Measurements from ENCODE around the gene TMEM120B.

Gene TMEM120B

DNA sequence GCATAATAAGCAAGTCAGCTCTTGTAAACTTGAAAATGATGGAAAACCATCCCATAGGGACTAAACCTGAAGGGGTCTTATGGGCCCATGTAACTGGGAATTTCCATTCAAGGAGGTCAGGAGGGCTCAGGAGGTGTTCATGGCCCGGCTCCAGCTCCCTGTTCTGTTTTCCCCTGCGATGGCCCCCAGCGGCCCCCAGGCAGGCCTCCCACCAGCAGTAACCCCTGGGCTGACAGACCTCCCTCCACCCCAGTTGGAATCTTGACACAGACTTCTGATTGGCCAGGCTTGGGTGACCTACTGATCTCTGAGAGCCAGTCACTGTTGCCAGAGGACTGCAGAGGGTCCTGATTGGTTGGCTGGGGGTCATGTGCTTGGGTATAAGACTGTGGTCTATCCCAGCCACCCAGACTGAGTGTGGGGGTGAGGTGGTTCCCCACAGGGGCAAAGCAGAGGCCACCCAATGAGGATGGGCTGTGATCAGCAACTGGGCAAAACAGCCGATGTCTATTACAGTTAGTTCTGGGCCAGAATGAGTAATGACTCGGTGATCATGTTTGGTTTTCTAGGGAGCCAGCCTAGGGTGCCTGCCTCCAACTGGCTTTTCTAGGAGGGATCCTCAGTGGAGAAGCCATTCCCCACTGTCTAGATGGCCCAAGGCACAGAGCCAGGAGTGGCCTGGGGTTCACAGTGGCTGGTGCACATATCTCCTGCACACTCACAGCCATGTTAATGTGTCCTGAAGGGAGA, 53.9 kb downstream of the TMEM120B start:
- ChIA-PET POLR2A (interaction anchor here (0.6 kb wide), 1 partner anchor 20 kb away, joined by 3 read pairs; no protein-coding TSS in a partner anchor), CTCF (interaction anchor here (0.6 to 5.0 kb wide), 8 partner anchors 8 to 214 kb away, joined by 3 to 34 read pairs (median 10); partner anchors contain the start of gene RHOF)
- TF ChIP-seq, protein P1, sequence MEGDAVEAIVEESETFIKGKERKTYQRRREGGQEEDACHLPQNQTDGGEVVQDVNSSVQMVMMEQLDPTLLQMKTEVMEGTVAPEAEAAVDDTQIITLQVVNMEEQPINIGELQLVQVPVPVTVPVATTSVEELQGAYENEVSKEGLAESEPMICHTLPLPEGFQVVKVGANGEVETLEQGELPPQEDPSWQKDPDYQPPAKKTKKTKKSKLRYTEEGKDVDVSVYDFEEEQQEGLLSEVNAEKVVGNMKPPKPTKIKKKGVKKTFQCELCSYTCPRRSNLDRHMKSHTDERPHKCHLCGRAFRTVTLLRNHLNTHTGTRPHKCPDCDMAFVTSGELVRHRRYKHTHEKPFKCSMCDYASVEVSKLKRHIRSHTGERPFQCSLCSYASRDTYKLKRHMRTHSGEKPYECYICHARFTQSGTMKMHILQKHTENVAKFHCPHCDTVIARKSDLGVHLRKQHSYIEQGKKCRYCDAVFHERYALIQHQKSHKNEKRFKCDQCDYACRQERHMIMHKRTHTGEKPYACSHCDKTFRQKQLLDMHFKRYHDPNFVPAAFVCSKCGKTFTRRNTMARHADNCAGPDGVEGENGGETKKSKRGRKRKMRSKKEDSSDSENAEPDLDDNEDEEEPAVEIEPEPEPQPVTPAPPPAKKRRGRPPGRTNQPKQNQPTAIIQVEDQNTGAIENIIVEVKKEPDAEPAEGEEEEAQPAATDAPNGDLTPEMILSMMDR (IDR thresholded peaks at IDR 0.05; ENCODE audit: insufficient read depth, low read length, missing control alignments): no peak

DNA sequence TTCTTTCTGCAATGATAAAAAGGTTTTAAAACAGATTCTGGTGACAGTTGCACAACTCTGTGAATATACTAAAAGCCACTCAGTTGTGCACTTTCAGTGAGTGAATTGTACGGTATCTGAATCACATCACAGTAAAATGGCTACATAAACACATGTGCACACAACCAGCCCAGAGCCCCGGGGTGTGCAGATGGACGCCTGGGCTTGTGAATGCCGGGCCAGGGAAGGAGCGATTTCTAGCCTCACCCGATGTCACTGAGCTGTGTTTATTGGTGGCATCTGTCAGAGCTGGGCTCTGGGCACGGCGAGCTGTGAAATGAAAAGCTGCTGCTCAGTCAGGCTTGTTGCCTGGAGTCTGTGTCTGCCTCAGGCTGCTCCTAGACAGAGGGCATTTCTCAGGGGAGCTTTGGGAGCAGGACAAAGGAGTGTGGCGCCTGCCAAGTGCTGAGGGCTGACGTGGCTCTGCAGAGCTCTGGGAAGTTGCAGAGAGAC, 55.0 kb downstream of the TMEM120B start:
- TF ChIP-seq, protein P1 (IDR thresholded peaks at IDR 0.05; ENCODE audit: insufficient read depth, low read length, missing control alignments): no peak
- no peak for DNase-seq (ENCODE audit: low read depth, low spot score)
- POLR2A ChIA-PET: no interaction called here
- H3K4me3 ChIP-seq (ENCODE audit: low read depth, low read length): no peak overlapping the region; the same call in 1 of the 2 replicates
- CTCF ChIA-PET: interaction anchor here (0.6 to 5.0 kb wide), 7 partner anchors 9 to 214 kb away, joined by 3 to 34 read pairs (median 4); partner anchors contain the start of gene RHOF

More for the DNA sequence above, 53.9 kb downstream of the TMEM120B start:
- H3K4me3 ChIP-seq (ENCODE audit: low read depth, low read length): no peak overlapping the region
- DNase-seq (ENCODE audit: low read depth, low spot score): no peak

- CTCF ChIA-PET: interaction anchor here (0.6 to 1.9 kb wide), 7 partner anchors 8 to 217 kb away, joined by 3 to 16 read pairs (median 3); partner anchors contain the start of gene RHOF
- TF ChIP-seq, protein P1 (IDR thresholded peaks at IDR 0.05; ENCODE audit: insufficient read depth, low read length, missing control alignments): no peak
- DNase-seq (ENCODE audit: low read depth, low spot score): no peak
- POLR2A ChIA-PET: no interaction called here
- no peak overlapping the region for H3K4me3 ChIP-seq (ENCODE audit: low read depth, low read length)
Measured at GRCh38 chr12:121769297-121769830, 56.8 kb downstream of the TMEM120B start.

- no peak overlapping the region for H3K4me3 ChIP-seq (ENCODE audit: low read depth, low read length)
- CTCF ChIA-PET: interaction anchor here (0.6 to 1.9 kb wide), 6 partner anchors 8 to 87 kb away, joined by 3 to 16 read pairs (median 4); partner anchors contain the start of gene RHOF
- TF ChIP-seq, protein P1 (IDR thresholded peaks at IDR 0.05; ENCODE audit: insufficient read depth, low read length, missing control alignments): no peak
- DNase-seq (ENCODE audit: low read depth, low spot score): no peak
- POLR2A ChIA-PET: no interaction called here
Measured at GRCh38 chr12:121769831-121770301, 57.3 kb downstream of the TMEM120B start.

GRCh38 chr12:121770388-121770787, 57.8 kb downstream of the TMEM120B start:
- CTCF ChIA-PET: interaction anchor here (1.0 to 1.9 kb wide), 3 partner anchors 11 to 70 kb away, joined by 3 to 16 read pairs (median 3); partner anchors contain the start of gene RHOF

More at GRCh38 chr12:121770388-121770787, 57.8 kb downstream of the TMEM120B start:
- DNase-seq (ENCODE audit: low read depth, low spot score): no peak
- no peak overlapping the region for H3K4me3 ChIP-seq (ENCODE audit: low read depth, low read length)
- TF ChIP-seq, protein P1 (IDR thresholded peaks at IDR 0.05; ENCODE audit: insufficient read depth, low read length, missing control alignments): no peak
- POLR2A ChIA-PET: no interaction called here

All from AG04449 (cell line).